Measurements from ENCODE around the gene KRTAP10-7. TPM values are rescaled to one million over a fixed set of nuclear protein-coding genes. Genes with fewer than 3 reads are reported as not detected.

The KRTAP10-7 gene
- total RNA-seq, 1 experiment from 2014 or later, result not detected

DNA sequence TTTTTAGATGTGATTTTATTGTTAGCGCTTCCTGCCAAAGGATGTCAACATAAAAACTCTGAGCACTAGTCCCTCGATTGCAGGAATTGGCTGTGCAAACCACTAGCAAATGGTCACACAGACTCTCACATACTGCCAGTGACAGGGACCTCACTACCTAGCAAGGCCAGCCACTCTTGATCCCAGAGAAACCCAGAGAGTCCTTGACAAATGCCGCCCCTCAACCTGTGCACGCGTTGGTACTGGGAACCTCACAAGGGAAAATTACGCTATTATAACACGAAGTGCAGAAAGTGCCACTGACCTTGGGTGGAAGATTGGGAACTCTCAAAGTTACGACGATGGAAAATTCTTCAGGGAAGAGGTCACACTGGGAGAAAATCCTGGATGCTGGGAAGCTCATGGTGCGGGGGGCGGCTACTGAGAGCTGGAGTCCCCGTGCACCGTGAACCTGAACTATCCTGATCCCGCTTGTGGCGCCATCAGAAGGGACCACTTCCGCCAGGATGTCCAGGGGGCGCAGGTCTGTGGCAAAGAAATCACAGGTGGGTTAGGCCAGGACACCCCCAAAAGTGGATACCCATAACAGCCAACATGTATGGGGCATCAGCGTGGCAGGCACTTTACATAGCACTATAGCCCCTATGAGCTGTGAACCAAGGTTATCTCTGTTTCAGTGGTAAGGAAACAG, 32.8 kb upstream of the KRTAP10-7 start:
- Mint-ChIP-seq H3K27me3 (ENCODE audit: unreplicated experiment) (peaks cover 68% of the 10 kb centered on the region), H3K4me3 (ENCODE audit: low read depth, unreplicated experiment) (no peak overlapping the region), H3K9me3 (ENCODE audit: low read depth, unreplicated experiment) (peaks cover 6% of the 10 kb centered on the region), H3K27ac (ENCODE audit: unreplicated experiment) (no peak overlapping the region), H3K36me3 (ENCODE audit: insufficient read depth, unreplicated experiment) (no peaks in the 10 kb centered on the region), H3K4me1 (ENCODE audit: low read depth, unreplicated experiment) (no peaks in the 10 kb centered on the region)
- TF ChIP-seq, protein P1, sequence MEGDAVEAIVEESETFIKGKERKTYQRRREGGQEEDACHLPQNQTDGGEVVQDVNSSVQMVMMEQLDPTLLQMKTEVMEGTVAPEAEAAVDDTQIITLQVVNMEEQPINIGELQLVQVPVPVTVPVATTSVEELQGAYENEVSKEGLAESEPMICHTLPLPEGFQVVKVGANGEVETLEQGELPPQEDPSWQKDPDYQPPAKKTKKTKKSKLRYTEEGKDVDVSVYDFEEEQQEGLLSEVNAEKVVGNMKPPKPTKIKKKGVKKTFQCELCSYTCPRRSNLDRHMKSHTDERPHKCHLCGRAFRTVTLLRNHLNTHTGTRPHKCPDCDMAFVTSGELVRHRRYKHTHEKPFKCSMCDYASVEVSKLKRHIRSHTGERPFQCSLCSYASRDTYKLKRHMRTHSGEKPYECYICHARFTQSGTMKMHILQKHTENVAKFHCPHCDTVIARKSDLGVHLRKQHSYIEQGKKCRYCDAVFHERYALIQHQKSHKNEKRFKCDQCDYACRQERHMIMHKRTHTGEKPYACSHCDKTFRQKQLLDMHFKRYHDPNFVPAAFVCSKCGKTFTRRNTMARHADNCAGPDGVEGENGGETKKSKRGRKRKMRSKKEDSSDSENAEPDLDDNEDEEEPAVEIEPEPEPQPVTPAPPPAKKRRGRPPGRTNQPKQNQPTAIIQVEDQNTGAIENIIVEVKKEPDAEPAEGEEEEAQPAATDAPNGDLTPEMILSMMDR (IDR thresholded peaks at IDR 0.05; ENCODE audit: unreplicated experiment), result no peak
- intact Hi-C loops (cut with micrococcal nuclease; ENCODE audit: unreplicated experiment), result no loop called here
- DNase-seq, result no peak
- BruUV-seq (replicated peaks), result no TSS peak
- CTCF ChIA-PET, result no interaction called here

DNA sequence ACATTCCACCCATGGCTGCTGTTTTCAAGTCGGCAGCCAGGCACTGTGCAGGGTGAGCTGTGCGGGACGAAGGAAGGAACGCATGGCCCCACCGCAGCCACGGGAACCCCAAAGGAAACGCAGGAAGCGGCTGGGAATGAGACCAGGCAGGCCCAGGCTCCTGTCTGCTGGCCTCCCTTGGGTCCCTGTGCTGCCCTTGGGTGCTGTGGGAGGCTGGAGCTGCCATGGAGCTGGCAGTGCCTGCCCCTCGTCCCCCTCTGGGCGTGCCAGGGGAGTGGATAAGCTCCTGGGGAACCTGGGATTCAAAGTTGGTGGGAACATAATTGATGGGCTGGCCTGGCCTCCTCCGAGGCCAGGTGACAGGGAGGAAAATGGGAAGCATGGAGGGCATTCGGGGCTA, 32.1 kb upstream of the KRTAP10-7 start:
- no peak for DNase-seq
- peaks cover 6% of the 10 kb centered on the region for H3K9me3 Mint-ChIP-seq (ENCODE audit: low read depth, unreplicated experiment)
- TF ChIP-seq, protein P1 (IDR thresholded peaks at IDR 0.05; ENCODE audit: unreplicated experiment), result no peak
- no peaks in the 10 kb centered on the region for H3K4me1 Mint-ChIP-seq (ENCODE audit: low read depth, unreplicated experiment)
- H3K4me3 Mint-ChIP-seq (ENCODE audit: low read depth, unreplicated experiment), result no peak overlapping the region
- intact Hi-C loops (cut with micrococcal nuclease; ENCODE audit: unreplicated experiment), result no loop called here
- peaks cover 68% of the 10 kb centered on the region for H3K27me3 Mint-ChIP-seq (ENCODE audit: unreplicated experiment)
- H3K27ac Mint-ChIP-seq (ENCODE audit: unreplicated experiment), result no peak overlapping the region
- CTCF ChIA-PET, result no interaction called here
- BruUV-seq (replicated peaks), result no TSS peak
- H3K36me3 Mint-ChIP-seq (ENCODE audit: insufficient read depth, unreplicated experiment), result no peaks in the 10 kb centered on the region

DNA sequence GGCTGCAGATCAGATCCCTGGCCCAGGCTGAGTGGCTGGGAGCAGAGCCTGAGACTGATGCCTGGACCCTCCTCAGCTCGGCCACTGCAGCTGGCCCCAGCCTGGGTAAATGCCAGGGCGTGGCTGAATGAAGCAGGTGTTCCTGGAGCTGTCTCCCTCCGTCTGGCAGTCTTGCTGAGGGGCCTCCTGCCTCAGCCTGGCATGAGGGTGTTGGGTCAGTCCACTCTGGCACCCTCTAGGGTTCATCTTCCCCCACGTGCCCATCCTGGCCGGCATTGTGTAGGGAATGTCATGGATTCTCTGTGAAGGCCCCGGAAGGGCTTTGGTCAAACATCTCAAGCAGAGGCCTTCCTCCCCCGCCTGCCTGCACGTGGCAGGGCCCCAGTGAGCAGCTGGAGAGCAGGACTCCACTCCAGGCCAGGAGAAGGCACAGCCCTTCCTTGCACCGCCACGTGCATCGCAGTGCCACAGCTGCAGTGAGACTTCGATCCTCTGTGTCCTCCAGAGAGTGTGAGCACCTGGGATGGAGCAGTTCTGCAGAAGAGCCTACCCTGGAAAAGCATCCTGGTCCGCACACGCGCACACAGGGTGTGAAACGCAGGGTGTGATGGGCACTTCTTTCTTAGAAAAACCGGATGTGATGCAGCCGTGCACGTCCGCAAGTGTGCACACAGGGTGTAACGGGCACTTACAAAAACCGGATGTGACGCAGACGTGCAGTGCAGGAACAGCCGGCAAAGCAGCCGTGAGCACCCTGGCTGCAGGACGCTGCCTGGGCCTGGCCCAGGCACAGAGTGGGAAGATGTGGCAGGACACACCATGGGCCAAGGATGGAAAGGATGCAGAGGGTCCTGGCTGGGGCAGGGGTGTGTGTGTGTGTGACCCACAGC, 31.5 kb upstream of the KRTAP10-7 start:
- intact Hi-C loops (cut with micrococcal nuclease; ENCODE audit: unreplicated experiment), result no loop called here
- DNase-seq, result no peak
- Mint-ChIP-seq H3K4me1 (ENCODE audit: low read depth, unreplicated experiment) (no peaks in the 10 kb centered on the region), H3K36me3 (ENCODE audit: insufficient read depth, unreplicated experiment) (no peaks in the 10 kb centered on the region), H3K9me3 (ENCODE audit: low read depth, unreplicated experiment) (peaks cover 6% of the 10 kb centered on the region), H3K27me3 (ENCODE audit: unreplicated experiment) (peaks cover 71% of the 10 kb centered on the region), H3K4me3 (ENCODE audit: low read depth, unreplicated experiment) (no peak overlapping the region), H3K27ac (ENCODE audit: unreplicated experiment) (no peak overlapping the region)
- TF ChIP-seq, protein P1 (IDR thresholded peaks at IDR 0.05; ENCODE audit: unreplicated experiment), result no peak
- CTCF ChIA-PET, result no interaction called here
- BruUV-seq (replicated peaks), result no TSS peak

DNA sequence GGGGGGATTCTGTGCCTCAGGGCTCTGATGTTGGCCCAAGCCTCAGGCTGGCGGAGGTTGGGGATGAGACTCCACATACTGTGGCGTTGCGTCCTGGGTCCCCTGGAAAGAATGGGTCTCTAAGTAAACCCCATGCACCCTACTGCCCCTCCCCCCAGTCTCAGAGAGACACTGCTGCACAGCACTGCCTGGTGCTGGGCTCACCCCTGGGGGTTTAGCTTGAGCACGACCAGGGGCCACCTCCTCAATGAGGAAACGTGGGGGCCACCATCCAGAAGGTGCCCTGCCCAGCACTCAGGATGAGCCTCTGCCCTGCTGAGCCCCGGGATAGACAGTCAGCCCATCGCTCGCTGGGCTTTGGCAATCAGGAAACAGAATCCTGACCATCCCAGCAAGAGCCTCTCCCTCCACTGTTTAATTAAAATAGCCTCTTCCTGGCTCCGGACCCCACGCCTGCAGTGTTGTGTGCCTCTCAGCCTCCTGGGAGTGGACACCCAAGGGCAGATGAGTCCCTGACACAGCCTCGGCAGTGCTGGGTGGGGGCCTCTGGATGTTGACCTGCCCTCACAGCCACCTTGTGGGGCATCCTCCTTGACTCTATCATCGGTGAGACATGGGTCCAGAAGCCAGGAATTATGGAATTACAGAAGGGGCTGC, 30.4 kb upstream of the KRTAP10-7 start:
- H3K9me3 Mint-ChIP-seq (ENCODE audit: low read depth, unreplicated experiment), result peaks cover 6% of the 10 kb centered on the region
- CTCF ChIA-PET, result no interaction called here
- intact Hi-C loops (cut with micrococcal nuclease; ENCODE audit: unreplicated experiment), result no loop called here
- no TSS peak for BruUV-seq (replicated peaks)
- peaks cover 9% of the 10 kb centered on the region for H3K4me1 Mint-ChIP-seq (ENCODE audit: low read depth, unreplicated experiment)
- no peak for DNase-seq
- peaks cover 7% of the 10 kb centered on the region for H3K36me3 Mint-ChIP-seq (ENCODE audit: insufficient read depth, unreplicated experiment)
- H3K4me3 Mint-ChIP-seq (ENCODE audit: low read depth, unreplicated experiment), result no peak overlapping the region
- peaks cover 76% of the 10 kb centered on the region for H3K27me3 Mint-ChIP-seq (ENCODE audit: unreplicated experiment)
- TF ChIP-seq, protein P1 (IDR thresholded peaks at IDR 0.05; ENCODE audit: unreplicated experiment), result no peak
- H3K27ac Mint-ChIP-seq (ENCODE audit: unreplicated experiment), result no peak overlapping the region
